GM23338 (cell line): ENCODE results near the gene RSPH1. TPM values are rescaled to one million over a fixed set of nuclear protein-coding genes. Genes with fewer than 3 reads are reported as not detected.

Source experiments
- ATAC-seq: fragments of 200-7000 bp; cut with Tn5 transposase; 3 replicates; pipeline ENCODE4 v1.9.1; 2020
- DNase-seq: peaks from one replicate; pipeline ENCODE4 v3.0.0-alpha.2; 2015; ENCODE audit warnings: low spot score
- H2AFZ ChIP-seq: fragments of 200-600 bp; sonication (generic); 2 replicates; pipeline ENCODE4 v1.8.0; 2016; ENCODE audit warnings: antibody characterized with exemption, mild to moderate bottlenecking, moderate library complexity
- H3F3A ChIP-seq: fragments of 200-600 bp; sonication (generic); replicated peaks from 2 replicates; pipeline ENCODE4 v1.8.0; 2017; ENCODE audit warnings: antibody characterized with exemption, mixed run types, low read depth
- H3K27ac ChIP-seq: fragments of 200-600 bp; sonication (generic); 2 replicates; pipeline ENCODE4 v1.6.1; 2016; ENCODE audit warnings: low read depth
- H3K27me3 ChIP-seq: fragments of 200-600 bp; sonication (generic); 2 replicates; pipeline ENCODE4 v1.8.0; 2016; ENCODE audit warnings: mild to moderate bottlenecking, mixed run types, moderate library complexity; ENCODE audit not compliant: insufficient read depth
- H3K36me3 ChIP-seq: fragments of 200-600 bp; sonication (generic); 2 replicates; pipeline ENCODE4 v1.8.0; 2016; ENCODE audit warnings: mild to moderate bottlenecking; ENCODE audit not compliant: insufficient read depth
- H3K4me1 ChIP-seq: fragments of 200-600 bp; sonication (generic); 2 replicates; pipeline ENCODE4 v1.8.0; 2016; ENCODE audit warnings: mild to moderate bottlenecking, moderate library complexity; ENCODE audit not compliant: insufficient read depth
- H3K4me2 ChIP-seq: fragments of 200-600 bp; sonication (generic); 2 replicates; pipeline ENCODE4 v1.7.1; 2017; ENCODE audit warnings: mixed run types
- H3K4me3 ChIP-seq: fragments of 200-600 bp; sonication (generic); 2 replicates; pipeline ENCODE4 v1.6.1; 2016; ENCODE audit warnings: mixed run types
- H3K79me2 ChIP-seq: fragments of 200-600 bp; sonication (generic); replicated peaks from 2 replicates; pipeline ENCODE4 v1.8.0; 2017; ENCODE audit warnings: mild to moderate bottlenecking; ENCODE audit not compliant: insufficient read depth
- H3K9me2 ChIP-seq: fragments of 200-600 bp; sonication (generic); 2 replicates; pipeline ENCODE4 v1.8.0; 2017; ENCODE audit not compliant: insufficient read depth
- H4K20me1 ChIP-seq: fragments of 200-600 bp; sonication (generic); replicated peaks from 2 replicates; pipeline ENCODE4 v1.8.0; 2017; ENCODE audit warnings: mild to moderate bottlenecking; ENCODE audit not compliant: insufficient read depth
- H3K27ac Mint-ChIP-seq: 2 replicates; pipeline ENCODE4 v1.8.0; 2020; ENCODE audit warnings: inconsistent platforms, mild to moderate bottlenecking, moderate library complexity, mixed read lengths
- H3K27me3 Mint-ChIP-seq: 3 replicates; pipeline ENCODE4 v1.8.0; 2022; ENCODE audit warnings: low read depth, mild to moderate bottlenecking, moderate library complexity, mixed read lengths, inconsistent platforms; ENCODE audit not compliant: insufficient read depth, poor library complexity
- H3K36me3 Mint-ChIP-seq: 3 replicates; pipeline ENCODE4 v1.8.0; 2021; ENCODE audit warnings: low read depth, mild to moderate bottlenecking, inconsistent platforms, moderate library complexity, mixed read lengths
- H3K4me1 Mint-ChIP-seq: 3 replicates; pipeline ENCODE4 v1.8.0; 2020; ENCODE audit warnings: mild to moderate bottlenecking, inconsistent platforms, mixed read lengths
- H3K4me3 Mint-ChIP-seq: 3 replicates; pipeline ENCODE4 v1.8.0; 2021; ENCODE audit warnings: moderate library complexity, mild to moderate bottlenecking, inconsistent platforms, mixed read lengths
- H3K9me3 Mint-ChIP-seq: 3 replicates; pipeline ENCODE4 v1.8.0; 2020; ENCODE audit warnings: moderate library complexity, mild to moderate bottlenecking, inconsistent platforms, mixed read lengths
- CREB1 ChIP-seq: fragments of 250-450 bp; sonication (Bioruptor Pico); IDR thresholded peaks from 2 replicates; pipeline ENCODE4 v1.5.0; 2020; ENCODE audit warnings: low read depth, mild to moderate bottlenecking, moderate library complexity
- EZH2phosphoT487 ChIP-seq: fragments of 200-600 bp; sonication (generic); IDR thresholded peaks from one replicate; pipeline ENCODE4 v1.8.1; 2018; ENCODE audit warnings: antibody characterized with exemption; ENCODE audit not compliant: unreplicated experiment
- JUNB ChIP-seq: IDR thresholded peaks from one replicate; pipeline ENCODE4 v1.6.1; 2016; ENCODE audit warnings: antibody characterized with exemption; ENCODE audit not compliant: unreplicated experiment
- STAT1 ChIP-seq: IDR thresholded peaks from one replicate; pipeline ENCODE4 v1.6.1; 2016; ENCODE audit warnings: antibody characterized with exemption; ENCODE audit not compliant: unreplicated experiment
- ZNF114 ChIP-seq: fragments of 250-450 bp; sonication (Bioruptor Pico); IDR thresholded peaks from 2 replicates; pipeline ENCODE4 v1.5.0; 2020; ENCODE audit warnings: mild to moderate bottlenecking, moderate library complexity
- ZNF331 ChIP-seq: fragments of 250-450 bp; sonication (Bioruptor Pico); IDR thresholded peaks from 2 replicates; pipeline ENCODE4 v1.5.0; 2020; ENCODE audit warnings: low read depth, mild to moderate bottlenecking, moderate library complexity
- polyA plus RNA-seq: library from polyadenylated mRNA; unstranded; fragments of >200 nt; fragmentation: Nextera tagmentation; extraction: Ambion mirVana; gene quantifications from 2 replicates; pipeline ENCODE4 v1.2.1, GENCODE V29; 2016
- total RNA-seq: library from RNA; depleted of rRNA; stranded (reverse); fragments of >200 nt; shearing (Covaris generic); gene quantifications from 2 replicates; pipeline ENCODE4 v1.2.3, GENCODE V29; 2014
- TF ChIP-seq, protein P1 (sequence below): fragments of 250-450 bp; sonication (Bioruptor Pico); IDR thresholded peaks from 2 replicates; pipeline ENCODE4 v1.5.0; 2020; ENCODE audit warnings: mild to moderate bottlenecking, moderate library complexity
- TF ChIP-seq, protein P2 (sequence below): IDR thresholded peaks from one replicate; pipeline ENCODE4 v1.6.1; 2018; ENCODE audit warnings: antibody characterized with exemption; ENCODE audit not compliant: unreplicated experiment
- TF ChIP-seq, protein P3 (sequence below): IDR thresholded peaks from 2 replicates; pipeline ENCODE4 v1.6.1; 2016; ENCODE audit warnings: antibody characterized with exemption
- TF ChIP-seq, protein P4 (sequence below), 2 experiments: fragments of 200-600 bp in 1 of 2; sonication (generic) in 1 of 2; conservative IDR thresholded peaks; 2 replicates each; pipeline versions ENCODE4 v1.5.1 to v1.6.1; 2016 to 2017; ENCODE audit warnings: antibody characterized with exemption in 2 of 2, low read depth in 2 of 2, mild to moderate bottlenecking in 2 of 2, moderate library complexity in 1 of 2

RSPH1 gene
- total and polyA plus RNA-seq, 2 experiments from 2014 or later = 0.23 TPM; not detected in 1

DNA sequence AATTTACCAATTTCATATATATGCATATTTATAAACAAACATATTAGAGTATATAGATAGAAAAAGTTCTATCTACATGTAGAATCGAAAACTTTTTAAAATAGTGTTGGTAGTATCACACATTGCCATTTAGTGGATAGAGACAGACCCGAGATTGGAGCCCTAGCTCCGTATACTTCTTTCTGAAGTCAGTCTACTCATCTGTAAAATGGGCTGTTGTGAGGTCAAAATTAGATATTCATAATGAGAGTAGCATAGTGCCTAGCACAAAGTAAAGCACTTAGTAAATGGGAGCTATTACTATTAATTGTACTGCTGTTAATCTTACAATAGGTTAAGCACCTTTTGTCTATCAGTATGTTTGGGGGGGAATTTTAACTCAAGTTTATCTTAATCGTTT is 4.2 kb upstream of the RSPH1 start:
- ATAC-seq = no peak
- no peaks in the 10 kb centered on the region for H4K20me1 ChIP-seq
- peaks cover 7% of the 10 kb centered on the region for H3K27me3 Mint-ChIP-seq

More for the DNA sequence above, 4.2 kb upstream of the RSPH1 start:
- no peak for TF ChIP-seq CREB1 (CRISPR knock-in tag)
- TF ChIP-seq STAT1 = no peak
- TF ChIP-seq, protein P1, sequence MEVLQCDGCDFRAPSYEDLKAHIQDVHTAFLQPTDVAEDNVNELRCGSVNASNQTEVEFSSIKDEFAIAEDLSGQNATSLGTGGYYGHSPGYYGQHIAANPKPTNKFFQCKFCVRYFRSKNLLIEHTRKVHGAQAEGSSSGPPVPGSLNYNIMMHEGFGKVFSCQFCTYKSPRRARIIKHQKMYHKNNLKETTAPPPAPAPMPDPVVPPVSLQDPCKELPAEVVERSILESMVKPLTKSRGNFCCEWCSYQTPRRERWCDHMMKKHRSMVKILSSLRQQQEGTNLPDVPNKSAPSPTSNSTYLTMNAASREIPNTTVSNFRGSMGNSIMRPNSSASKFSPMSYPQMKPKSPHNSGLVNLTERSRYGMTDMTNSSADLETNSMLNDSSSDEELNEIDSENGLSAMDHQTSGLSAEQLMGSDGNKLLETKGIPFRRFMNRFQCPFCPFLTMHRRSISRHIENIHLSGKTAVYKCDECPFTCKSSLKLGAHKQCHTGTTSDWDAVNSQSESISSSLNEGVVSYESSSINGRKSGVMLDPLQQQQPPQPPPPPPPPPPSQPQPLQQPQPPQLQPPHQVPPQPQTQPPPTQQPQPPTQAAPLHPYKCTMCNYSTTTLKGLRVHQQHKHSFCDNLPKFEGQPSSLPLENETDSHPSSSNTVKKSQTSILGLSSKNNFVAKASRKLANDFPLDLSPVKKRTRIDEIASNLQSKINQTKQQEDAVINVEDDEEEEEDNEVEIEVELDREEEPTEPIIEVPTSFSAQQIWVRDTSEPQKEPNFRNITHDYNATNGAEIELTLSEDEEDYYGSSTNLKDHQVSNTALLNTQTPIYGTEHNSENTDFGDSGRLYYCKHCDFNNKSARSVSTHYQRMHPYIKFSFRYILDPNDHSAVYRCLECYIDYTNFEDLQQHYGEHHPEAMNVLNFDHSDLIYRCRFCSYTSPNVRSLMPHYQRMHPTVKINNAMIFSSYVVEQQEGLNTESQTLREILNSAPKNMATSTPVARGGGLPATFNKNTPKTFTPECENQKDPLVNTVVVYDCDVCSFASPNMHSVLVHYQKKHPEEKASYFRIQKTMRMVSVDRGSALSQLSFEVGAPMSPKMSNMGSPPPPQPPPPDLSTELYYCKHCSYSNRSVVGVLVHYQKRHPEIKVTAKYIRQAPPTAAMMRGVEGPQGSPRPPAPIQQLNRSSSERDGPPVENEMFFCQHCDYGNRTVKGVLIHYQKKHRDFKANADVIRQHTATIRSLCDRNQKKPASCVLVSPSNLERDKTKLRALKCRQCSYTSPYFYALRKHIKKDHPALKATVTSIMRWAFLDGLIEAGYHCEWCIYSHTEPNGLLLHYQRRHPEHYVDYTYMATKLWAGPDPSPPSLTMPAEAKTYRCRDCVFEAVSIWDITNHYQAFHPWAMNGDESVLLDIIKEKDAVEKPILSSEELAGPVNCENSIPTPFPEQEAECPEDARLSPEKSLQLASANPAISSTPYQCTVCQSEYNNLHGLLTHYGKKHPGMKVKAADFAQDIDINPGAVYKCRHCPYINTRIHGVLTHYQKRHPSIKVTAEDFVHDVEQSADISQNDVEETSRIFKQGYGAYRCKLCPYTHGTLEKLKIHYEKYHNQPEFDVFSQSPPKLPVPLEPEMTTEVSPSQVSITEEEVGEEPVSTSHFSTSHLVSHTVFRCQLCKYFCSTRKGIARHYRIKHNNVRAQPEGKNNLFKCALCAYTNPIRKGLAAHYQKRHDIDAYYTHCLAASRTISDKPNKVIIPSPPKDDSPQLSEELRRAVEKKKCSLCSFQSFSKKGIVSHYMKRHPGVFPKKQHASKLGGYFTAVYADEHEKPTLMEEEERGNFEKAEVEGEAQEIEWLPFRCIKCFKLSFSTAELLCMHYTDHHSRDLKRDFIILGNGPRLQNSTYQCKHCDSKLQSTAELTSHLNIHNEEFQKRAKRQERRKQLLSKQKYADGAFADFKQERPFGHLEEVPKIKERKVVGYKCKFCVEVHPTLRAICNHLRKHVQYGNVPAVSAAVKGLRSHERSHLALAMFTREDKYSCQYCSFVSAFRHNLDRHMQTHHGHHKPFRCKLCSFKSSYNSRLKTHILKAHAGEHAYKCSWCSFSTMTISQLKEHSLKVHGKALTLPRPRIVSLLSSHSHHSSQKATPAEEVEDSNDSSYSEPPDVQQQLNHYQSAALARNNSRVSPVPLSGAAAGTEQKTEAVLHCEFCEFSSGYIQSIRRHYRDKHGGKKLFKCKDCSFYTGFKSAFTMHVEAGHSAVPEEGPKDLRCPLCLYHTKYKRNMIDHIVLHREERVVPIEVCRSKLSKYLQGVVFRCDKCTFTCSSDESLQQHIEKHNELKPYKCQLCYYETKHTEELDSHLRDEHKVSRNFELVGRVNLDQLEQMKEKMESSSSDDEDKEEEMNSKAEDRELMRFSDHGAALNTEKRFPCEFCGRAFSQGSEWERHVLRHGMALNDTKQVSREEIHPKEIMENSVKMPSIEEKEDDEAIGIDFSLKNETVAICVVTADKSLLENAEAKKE (CRISPR knock-in tag) = no peak
- TF ChIP-seq ZNF114 (CRISPR knock-in tag) = no peak
- TF ChIP-seq, protein P2, sequence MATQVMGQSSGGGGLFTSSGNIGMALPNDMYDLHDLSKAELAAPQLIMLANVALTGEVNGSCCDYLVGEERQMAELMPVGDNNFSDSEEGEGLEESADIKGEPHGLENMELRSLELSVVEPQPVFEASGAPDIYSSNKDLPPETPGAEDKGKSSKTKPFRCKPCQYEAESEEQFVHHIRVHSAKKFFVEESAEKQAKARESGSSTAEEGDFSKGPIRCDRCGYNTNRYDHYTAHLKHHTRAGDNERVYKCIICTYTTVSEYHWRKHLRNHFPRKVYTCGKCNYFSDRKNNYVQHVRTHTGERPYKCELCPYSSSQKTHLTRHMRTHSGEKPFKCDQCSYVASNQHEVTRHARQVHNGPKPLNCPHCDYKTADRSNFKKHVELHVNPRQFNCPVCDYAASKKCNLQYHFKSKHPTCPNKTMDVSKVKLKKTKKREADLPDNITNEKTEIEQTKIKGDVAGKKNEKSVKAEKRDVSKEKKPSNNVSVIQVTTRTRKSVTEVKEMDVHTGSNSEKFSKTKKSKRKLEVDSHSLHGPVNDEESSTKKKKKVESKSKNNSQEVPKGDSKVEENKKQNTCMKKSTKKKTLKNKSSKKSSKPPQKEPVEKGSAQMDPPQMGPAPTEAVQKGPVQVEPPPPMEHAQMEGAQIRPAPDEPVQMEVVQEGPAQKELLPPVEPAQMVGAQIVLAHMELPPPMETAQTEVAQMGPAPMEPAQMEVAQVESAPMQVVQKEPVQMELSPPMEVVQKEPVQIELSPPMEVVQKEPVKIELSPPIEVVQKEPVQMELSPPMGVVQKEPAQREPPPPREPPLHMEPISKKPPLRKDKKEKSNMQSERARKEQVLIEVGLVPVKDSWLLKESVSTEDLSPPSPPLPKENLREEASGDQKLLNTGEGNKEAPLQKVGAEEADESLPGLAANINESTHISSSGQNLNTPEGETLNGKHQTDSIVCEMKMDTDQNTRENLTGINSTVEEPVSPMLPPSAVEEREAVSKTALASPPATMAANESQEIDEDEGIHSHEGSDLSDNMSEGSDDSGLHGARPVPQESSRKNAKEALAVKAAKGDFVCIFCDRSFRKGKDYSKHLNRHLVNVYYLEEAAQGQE = no peak
- TF ChIP-seq EZH2phosphoT487 = no peak
- TF ChIP-seq ZNF331 = no peak
- TF ChIP-seq, protein P3, sequence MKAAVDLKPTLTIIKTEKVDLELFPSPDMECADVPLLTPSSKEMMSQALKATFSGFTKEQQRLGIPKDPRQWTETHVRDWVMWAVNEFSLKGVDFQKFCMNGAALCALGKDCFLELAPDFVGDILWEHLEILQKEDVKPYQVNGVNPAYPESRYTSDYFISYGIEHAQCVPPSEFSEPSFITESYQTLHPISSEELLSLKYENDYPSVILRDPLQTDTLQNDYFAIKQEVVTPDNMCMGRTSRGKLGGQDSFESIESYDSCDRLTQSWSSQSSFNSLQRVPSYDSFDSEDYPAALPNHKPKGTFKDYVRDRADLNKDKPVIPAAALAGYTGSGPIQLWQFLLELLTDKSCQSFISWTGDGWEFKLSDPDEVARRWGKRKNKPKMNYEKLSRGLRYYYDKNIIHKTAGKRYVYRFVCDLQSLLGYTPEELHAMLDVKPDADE = no peak
- TF ChIP-seq, protein P4, sequence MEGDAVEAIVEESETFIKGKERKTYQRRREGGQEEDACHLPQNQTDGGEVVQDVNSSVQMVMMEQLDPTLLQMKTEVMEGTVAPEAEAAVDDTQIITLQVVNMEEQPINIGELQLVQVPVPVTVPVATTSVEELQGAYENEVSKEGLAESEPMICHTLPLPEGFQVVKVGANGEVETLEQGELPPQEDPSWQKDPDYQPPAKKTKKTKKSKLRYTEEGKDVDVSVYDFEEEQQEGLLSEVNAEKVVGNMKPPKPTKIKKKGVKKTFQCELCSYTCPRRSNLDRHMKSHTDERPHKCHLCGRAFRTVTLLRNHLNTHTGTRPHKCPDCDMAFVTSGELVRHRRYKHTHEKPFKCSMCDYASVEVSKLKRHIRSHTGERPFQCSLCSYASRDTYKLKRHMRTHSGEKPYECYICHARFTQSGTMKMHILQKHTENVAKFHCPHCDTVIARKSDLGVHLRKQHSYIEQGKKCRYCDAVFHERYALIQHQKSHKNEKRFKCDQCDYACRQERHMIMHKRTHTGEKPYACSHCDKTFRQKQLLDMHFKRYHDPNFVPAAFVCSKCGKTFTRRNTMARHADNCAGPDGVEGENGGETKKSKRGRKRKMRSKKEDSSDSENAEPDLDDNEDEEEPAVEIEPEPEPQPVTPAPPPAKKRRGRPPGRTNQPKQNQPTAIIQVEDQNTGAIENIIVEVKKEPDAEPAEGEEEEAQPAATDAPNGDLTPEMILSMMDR (conservative IDR thresholded peaks at IDR 0.05; ENCODE audit: low read depth in 2 of 2) = no peak
- TF ChIP-seq JUNB = no peak
- H3K9me3 Mint-ChIP-seq = no peaks in the 10 kb centered on the region; the same call in 2 of the 3 replicates
- Histone ChIP-seq H2AFZ (no peak overlapping the region), H3K4me3 (no peak overlapping the region), H3F3A (0 out of 2 replicates have a peak, but pooled peaks cover 4% of the 10 kb centered on the region), H3K36me3 (no peaks in the 10 kb centered on the region), H3K9me2 (no peaks in the 10 kb centered on the region), H3K79me2 (no peaks in the 10 kb centered on the region), H3K27ac (no peak overlapping the region), H3K4me1 (peaks cover 7% of the 10 kb centered on the region; the same call in 1 of the 2 replicates), H3K27me3 (no peaks in the 10 kb centered on the region), H3K4me2 (no peak overlapping the region)
- no peak overlapping the region for H3K27ac Mint-ChIP-seq
- peaks cover 17% of the 10 kb centered on the region; the same call in 2 of the 3 replicates for H3K4me1 Mint-ChIP-seq
- no peak overlapping the region for H3K4me3 Mint-ChIP-seq
- no peaks in the 10 kb centered on the region for H3K36me3 Mint-ChIP-seq
- DNase-seq = no peak
